ENCODE measurements around the gene UNC13D.
"Not testable (repeated sequence)": the region's sequence is repeated elsewhere in the genome, so short reads cannot be mapped to it uniquely, and the experiment has no call there.

Gene UNC13D

GRCh38 chr17:75819116-75819515 lies 25.1 kb downstream of the UNC13D start:
- DNase-seq = no peak

- DNase-seq = no peak
Measured at GRCh38 chr17:75818326-75818885, 25.8 kb downstream of the UNC13D start.

- DNase-seq = no peak
Measured at GRCh38 chr17:75817571-75817970, 26.6 kb downstream of the UNC13D start.

- DNase-seq = no peak
Measured at GRCh38 chr17:75816693-75817092, 27.5 kb downstream of the UNC13D start.

GRCh38 chr17:75815399-75815798 lies 28.8 kb downstream of the UNC13D start:
- DNase-seq = no peak

GRCh38 chr17:75814900-75815373 lies 29.3 kb downstream of the UNC13D start:
- DNase-seq = peak; percentile 69

- no peak for DNase-seq
Measured at GRCh38 chr17:75814021-75814395, 30.2 kb downstream of the UNC13D start.

- no peak for DNase-seq
Measured at GRCh38 chr17:75813081-75814020, 30.9 kb downstream of the UNC13D start.

GRCh38 chr17:75812096-75813013 lies 31.8 kb downstream of the UNC13D start:
- no peak for DNase-seq

- DNase-seq = no peak
Measured at GRCh38 chr17:75811174-75811573, 33.0 kb downstream of the UNC13D start.

GRCh38 chr17:75810756-75811155 lies 33.4 kb downstream of the UNC13D start:
- not testable (repeated sequence) for DNase-seq

GRCh38 chr17:75810216-75810615 lies 34.0 kb downstream of the UNC13D start:
- no peak for DNase-seq

- DNase-seq = no peak
Measured at GRCh38 chr17:75809631-75810111, 34.5 kb downstream of the UNC13D start.

GRCh38 chr17:75808905-75809621 lies 35.1 kb downstream of the UNC13D start:
- DNase-seq = peak; percentile 74

- DNase-seq = no peak
Measured at GRCh38 chr17:75808549-75808904, 35.7 kb downstream of the UNC13D start.

- DNase-seq = no peak
Measured at GRCh38 chr17:75807861-75808260, 36.3 kb downstream of the UNC13D start.

GRCh38 chr17:75806822-75807500 lies 37.2 kb downstream of the UNC13D start:
- no peak for DNase-seq

GRCh38 chr17:75803883-75804282 lies 40.3 kb downstream of the UNC13D start:
- no peak for DNase-seq

GRCh38 chr17:75799402-75799801 lies 44.8 kb downstream of the UNC13D start:
- DNase-seq = no peak

GRCh38 chr17:75795820-75796607 lies 48.2 kb downstream of the UNC13D start:
- DNase-seq = no peak

- DNase-seq = no peak
Measured at GRCh38 chr17:75793460-75793859, 50.7 kb downstream of the UNC13D start.

Data from T1000 (cell line).